Osteoblast (primary cell): ENCODE results near the gene TMLHE. TPM values are rescaled to one million over a fixed set of nuclear protein-coding genes. Genes with fewer than 3 reads are reported as not detected.
"Not testable (repeated sequence)": the region's sequence is repeated elsewhere in the genome, so short reads cannot be mapped to it uniquely, and the experiment has no call there.

Source experiments
- DNase-seq: peaks from one replicate; pipeline ENCODE4 v3.0.0; 2011; ENCODE audit warnings: low spot score, mixed read lengths; ENCODE audit not compliant: insufficient read length; ENCODE audit errors: missing footprints
- H2AFZ ChIP-seq: 2 replicates; pipeline ENCODE4 v1.6.0; 2011; ENCODE audit warnings: mild to moderate bottlenecking, low read length
- H3K27ac ChIP-seq: 2 replicates; pipeline ENCODE4 v1.5.1; 2011; ENCODE audit warnings: mild to moderate bottlenecking, low read depth, low read length, moderate library complexity
- H3K27me3 ChIP-seq: 2 replicates; pipeline ENCODE4 v1.6.0; 2012; ENCODE audit warnings: mild to moderate bottlenecking, control low read depth, inconsistent platforms, low read length, moderate library complexity; ENCODE audit not compliant: insufficient read depth
- H3K36me3 ChIP-seq: 2 replicates; pipeline ENCODE4 v1.5.1; 2011; ENCODE audit warnings: mild to moderate bottlenecking, low read length, control low read depth, moderate library complexity; ENCODE audit not compliant: insufficient read depth
- H3K4me1 ChIP-seq: 2 replicates; pipeline ENCODE4 v1.5.1; 2011; ENCODE audit warnings: mild to moderate bottlenecking, low read length, control low read depth, moderate library complexity; ENCODE audit not compliant: insufficient read depth
- H3K4me2 ChIP-seq: 2 replicates; pipeline ENCODE4 v1.6.0; 2011; ENCODE audit warnings: mild to moderate bottlenecking, low read length; ENCODE audit not compliant: insufficient read depth
- H3K4me3 ChIP-seq: fragments of 200-600 bp; sonication (generic); 3 replicates; pipeline ENCODE4 v1.5.1; 2012; ENCODE audit warnings: mild to moderate bottlenecking, low read length, inconsistent platforms; ENCODE audit not compliant: insufficient read depth
- H3K79me2 ChIP-seq: 2 replicates; pipeline ENCODE4 v1.6.0; 2012; ENCODE audit warnings: mild to moderate bottlenecking, low read length, control low read depth, inconsistent platforms; ENCODE audit not compliant: insufficient read depth
- H3K9me3 ChIP-seq: 2 replicates; pipeline ENCODE4 v1.5.1; 2011; ENCODE audit warnings: low read depth, low read length, control low read depth
- H4K20me1 ChIP-seq: 2 replicates; pipeline ENCODE4 v1.6.0; 2012; ENCODE audit warnings: mild to moderate bottlenecking, low read length, control low read depth; ENCODE audit not compliant: insufficient read depth
- CTCF ChIP-seq: IDR thresholded peaks from 2 replicates; pipeline ENCODE4 v1.5.1; 2011; ENCODE audit warnings: mild to moderate bottlenecking, low read depth, low read length, moderate library complexity; ENCODE audit errors: extremely low read depth
- total RNA-seq: library from RNA; depleted of rRNA; stranded (reverse); fragments of >200 nt; gene quantifications from 2 replicates; pipeline ENCODE4 v1.2.3, GENCODE V29; 2012

Gene TMLHE
- 13.8 and 15.0 TPM in 2 replicates for total RNA-seq

GRCh38 chrX:155612312-155613224, at the start of gene TMLHE, which contains the start of gene SPRY3:
TSS of gene TMLHE (minus strand) at chrX:155612952. CDS start at chrX:155545276, 67,676 bp downstream.
TSS of gene SPRY3 (plus strand) at chrX:155612586.
- Histone ChIP-seq H2AFZ (peak within 1 kb of the TSS; percentile 97), H3K4me2 (peak within 1 kb of the TSS; percentile 85), H3K4me3 (peak within 1 kb of the TSS; percentile 83), H3K27me3 (no peaks in the 10 kb centered on the region), H3K79me2 (peaks cover 31% of the 10 kb centered on the region), H3K27ac (peak within 1 kb of the TSS; percentile 69), H3K9me3 (no peaks in the 10 kb centered on the region), H4K20me1 (no peaks in the 10 kb centered on the region), H3K4me1 (no peaks in the 10 kb centered on the region), H3K36me3 (no peaks in the 10 kb centered on the region)
- DNase-seq, result peak; percentile 58
- TF ChIP-seq CTCF, result no peak

- Histone ChIP-seq H3K9me3 (peaks cover 10% of the 10 kb centered on the region), H3K4me3 (no peak overlapping the region), H2AFZ (no peak overlapping the region), H3K79me2 (no peaks in the 10 kb centered on the region), H3K36me3 (no peaks in the 10 kb centered on the region), H3K27me3 (no peaks in the 10 kb centered on the region), H3K4me2 (no peak overlapping the region), H4K20me1 (no peaks in the 10 kb centered on the region), H3K27ac (no peak overlapping the region), H3K4me1 (no peaks in the 10 kb centered on the region)
- DNase-seq, result no peak
- TF ChIP-seq CTCF, result no peak
These were observed 49.5 kb upstream of the TMLHE start for GRCh38 chrX:155662282-155662681.

- Histone ChIP-seq H3K36me3 (no peaks in the 10 kb centered on the region), H3K4me2 (no peak overlapping the region), H2AFZ (no peak overlapping the region), H3K4me1 (no peaks in the 10 kb centered on the region), H3K79me2 (no peaks in the 10 kb centered on the region), H3K9me3 (no peaks in the 10 kb centered on the region), H3K4me3 (no peak overlapping the region), H4K20me1 (no peaks in the 10 kb centered on the region), H3K27me3 (no peaks in the 10 kb centered on the region), H3K27ac (no peak overlapping the region)
- DNase-seq, result no peak
- no peak for TF ChIP-seq CTCF
These were observed 32.4 kb upstream of the TMLHE start for GRCh38 chrX:155645180-155645579.

GRCh38 chrX:155643240-155643639, 30.5 kb upstream of the TMLHE start:
- Histone ChIP-seq H4K20me1 (no peaks in the 10 kb centered on the region), H2AFZ (no peak overlapping the region), H3K4me2 (no peak overlapping the region), H3K79me2 (no peaks in the 10 kb centered on the region), H3K27me3 (no peaks in the 10 kb centered on the region), H3K4me1 (no peaks in the 10 kb centered on the region), H3K9me3 (no peaks in the 10 kb centered on the region), H3K36me3 (no peaks in the 10 kb centered on the region), H3K4me3 (no peak overlapping the region), H3K27ac (no peak overlapping the region)
- no peak for TF ChIP-seq CTCF
- DNase-seq, result no peak

GRCh38 chrX:155641371-155641770, 28.6 kb upstream of the TMLHE start:
- not testable (repeated sequence) for H3K9me3 ChIP-seq, H3K79me2 ChIP-seq, H3K4me1 ChIP-seq, H3K27ac ChIP-seq, H3K27me3 ChIP-seq, H3K36me3 ChIP-seq, H2AFZ ChIP-seq, DNase-seq, H4K20me1 ChIP-seq
- Histone ChIP-seq H3K4me2 (peak overlapping the region; percentile 56), H3K4me3 (peak overlapping the region; percentile 48)
